HG03039 (cell line): ENCODE measurements around the gene GATC.

Experiments
- ATAC-seq: cut with Tn5 transposase; IDR thresholded peaks from one replicate; pipeline ENCODE4 v1.9.1; 2021; ENCODE audit warnings: mild to moderate bottlenecking, moderate library complexity; ENCODE audit not compliant: unreplicated experiment

GATC gene

GRCh38 chr12:120495731-120496412 lies 49.6 kb downstream of the GATC start, which contains the start of gene DYNLL1:
TSS of gene DYNLL1 (plus strand) at chr12:120496113. CDS start at chr12:120496422, 309 bp downstream.
- ATAC-seq: peak; percentile 88

GRCh38 chr12:120496413-120497340 lies 50.4 kb downstream of the GATC start:
- ATAC-seq: peak; percentile 3

GRCh38 chr12:120497524-120498150 lies 51.4 kb downstream of the GATC start:
- ATAC-seq: no peak

- no peak for ATAC-seq
These were observed 52.7 kb downstream of the GATC start for GRCh38 chr12:120498870-120499515.

- no peak for ATAC-seq
These were observed 54.3 kb downstream of the GATC start for GRCh38 chr12:120500581-120500980.

- no peak for ATAC-seq
These were observed 58.3 kb downstream of the GATC start for GRCh38 chr12:120504587-120504986.

GRCh38 chr12:120508537-120508936 lies 62.3 kb downstream of the GATC start:
- no peak for ATAC-seq
